Testis (tissue), 3 donors: ENCODE results near the gene C16orf86. TPM values are rescaled to one million over a fixed set of nuclear protein-coding genes. Genes with fewer than 3 reads are reported as not detected.

Source experiments
- DNase-seq: peaks from one replicate; pipeline ENCODE4 v3.0.0-alpha.2; 2019
- H3K27ac ChIP-seq, 2 donors: fragments of 200-600 bp; sonication (generic); one replicate each; pipeline ENCODE4 v1.5.1; 2019
- H3K27me3 ChIP-seq: fragments of 200-600 bp; sonication (generic); one replicate; pipeline ENCODE4 v1.5.1; 2019
- H3K36me3 ChIP-seq: fragments of 200-600 bp; sonication (generic); one replicate; pipeline ENCODE4 v1.5.1; 2017; ENCODE audit warnings: low read depth; ENCODE audit errors: missing control alignments
- H3K4me1 ChIP-seq: fragments of 200-600 bp; sonication (generic); one replicate; pipeline ENCODE4 v1.5.1; 2019
- H3K4me3 ChIP-seq, 2 donors: fragments of 200-600 bp; sonication (generic); one replicate each; pipeline ENCODE4 v1.5.1; 2017 to 2019
- H3K9me3 ChIP-seq: fragments of 200-600 bp; sonication (generic); one replicate; pipeline ENCODE4 v1.5.1; 2017
- CTCF ChIP-seq, 3 experiments: fragments of 450-650 bp in 2 of 3; fragments of 200-600 bp in 1 of 3; sonication (generic) in 1 of 3; IDR thresholded peaks; one replicate each; pipeline ENCODE4 v1.5.1; 2016 to 2019; ENCODE audit warnings: antibody characterized with exemption in 3 of 3, mild to moderate bottlenecking in 2 of 3, moderate library complexity in 1 of 3
- POLR2A ChIP-seq: fragments of 450-650 bp; IDR thresholded peaks from one replicate; pipeline ENCODE4 v1.6.1; 2017; ENCODE audit warnings: antibody characterized with exemption, mild to moderate bottlenecking, moderate library complexity
- WGBS, 2 donors: methylation state at CpG; one replicate each; pipeline ENCODE4 v1.1.5; 2018; 5-methylcytosine and 5-hydroxymethylcytosine counted together
- intact Hi-C: fragments of 100-400 bp; cut with DNase I; formaldehyde crosslinking; loops from one replicate; pipeline ENCODE4 v1.15.1; 2023; ENCODE audit warnings: low total_unique reads
- polyA plus RNA-seq: library from polyadenylated mRNA; stranded (reverse); fragments of 350-450 nt; fragmentation: Illumina TruSeq; extraction: RNeasy Lipid Tissue Mini Kit (QIAGEN cat#74804); gene quantifications from one replicate; pipeline ENCODE4 v1.2.3, GENCODE V29; 2014; ENCODE audit warnings: low read depth, low replicate concordance; ENCODE audit not compliant: insufficient read depth
- total RNA-seq, 2 donors: library from RNA; depleted of rRNA; stranded (reverse); fragments of >200 nt; gene quantifications; one replicate each; pipeline ENCODE4 v1.2.3, GENCODE V29; 2016

The C16orf86 gene
- total and polyA plus RNA-seq, 3 donors from 2014 or later = 38.7 to 77.9 (median 43.4) TPM

GRCh38 chr16:67647111-67647651, 19.4 kb upstream of the C16orf86 start:
- WGBS, 2 donors = 62 to 85% methylated on average over 8 to 15 of the region's 15 CpGs
- peaks cover 3% of the 10 kb centered on the region for H3K4me1 ChIP-seq
- H3K36me3 ChIP-seq = no peaks in the 10 kb centered on the region
- no peak for TF ChIP-seq POLR2A
- TF ChIP-seq CTCF (IDR thresholded peaks at IDR 0.05) = no peak
- H3K4me3 ChIP-seq = no peak overlapping the region
- H3K27me3 ChIP-seq = no peaks in the 10 kb centered on the region
- DNase-seq = no peak
- intact Hi-C loops = loop anchor here (10.0 kb wide), 1 partner anchor 102 kb away; no protein-coding TSS in a partner anchor
- H3K27ac ChIP-seq = no peak overlapping the region
- H3K9me3 ChIP-seq = no peaks in the 10 kb centered on the region

GRCh38 chr16:67647681-67648080, 18.9 kb upstream of the C16orf86 start:
- no peaks in the 10 kb centered on the region for H3K36me3 ChIP-seq
- peaks cover 3% of the 10 kb centered on the region for H3K4me1 ChIP-seq
- H3K4me3 ChIP-seq = no peak overlapping the region
- intact Hi-C loops = loop anchor here (10.0 kb wide), 1 partner anchor 103 kb away; no protein-coding TSS in a partner anchor
- H3K9me3 ChIP-seq = no peaks in the 10 kb centered on the region
- H3K27ac ChIP-seq = no peak overlapping the region
- no peak for TF ChIP-seq CTCF (IDR thresholded peaks at IDR 0.05)
- no peak for TF ChIP-seq POLR2A
- no peaks in the 10 kb centered on the region for H3K27me3 ChIP-seq
- DNase-seq = no peak
- WGBS, 2 donors = 59 to 68% methylated on average over 13 of the region's 13 CpGs

GRCh38 chr16:67648088-67648763, 18.4 kb upstream of the C16orf86 start:
- TF ChIP-seq CTCF (IDR thresholded peaks at IDR 0.05) (no peak), POLR2A (no peak)
- no peaks in the 10 kb centered on the region for H3K27me3 ChIP-seq
- no peak overlapping the region for H3K27ac ChIP-seq
- intact Hi-C loops = loop anchor here (10.0 kb wide), 1 partner anchor 103 kb away; no protein-coding TSS in a partner anchor
- no peaks in the 10 kb centered on the region for H3K9me3 ChIP-seq
- H3K36me3 ChIP-seq = no peaks in the 10 kb centered on the region
- H3K4me3 ChIP-seq = peak overlapping the region in 1 of 2 donors; percentile 5
- no peak for DNase-seq
- WGBS, 2 donors = 17 to 26% methylated on average over 17 to 25 of the region's 65 CpGs
- H3K4me1 ChIP-seq = peaks cover 4% of the 10 kb centered on the region

- Histone ChIP-seq H3K27me3 (no peaks in the 10 kb centered on the region), H3K4me1 (peaks cover 10% of the 10 kb centered on the region), H3K27ac (no peak overlapping the region), H3K9me3 (no peaks in the 10 kb centered on the region), H3K36me3 (no peaks in the 10 kb centered on the region), H3K4me3 (peak overlapping the region in 1 of 2 donors; percentile 5)
- 28 to 57% methylated on average over 14 to 32 of the region's 35 CpGs for WGBS, 2 donors
- no peak for TF ChIP-seq POLR2A
- no peak for TF ChIP-seq CTCF (IDR thresholded peaks at IDR 0.05)
- DNase-seq = no peak
- intact Hi-C loops = loop anchor here (10.0 kb wide), 1 partner anchor 104 kb away; no protein-coding TSS in a partner anchor
Measured at GRCh38 chr16:67648764-67649407, 17.7 kb upstream of the C16orf86 start.
